Hematopoietic multipotent progenitor cell treated with erythropoietin and hydrocortisone succinate and interleukin-3 and kit ligand, for 6 days (in vitro differentiated cells): ENCODE data around the gene MT1M.

Experiments
- DNase-seq: peaks from one replicate; pipeline ENCODE4 v3.0.0-alpha.2; 2015

Gene MT1M

DNA sequence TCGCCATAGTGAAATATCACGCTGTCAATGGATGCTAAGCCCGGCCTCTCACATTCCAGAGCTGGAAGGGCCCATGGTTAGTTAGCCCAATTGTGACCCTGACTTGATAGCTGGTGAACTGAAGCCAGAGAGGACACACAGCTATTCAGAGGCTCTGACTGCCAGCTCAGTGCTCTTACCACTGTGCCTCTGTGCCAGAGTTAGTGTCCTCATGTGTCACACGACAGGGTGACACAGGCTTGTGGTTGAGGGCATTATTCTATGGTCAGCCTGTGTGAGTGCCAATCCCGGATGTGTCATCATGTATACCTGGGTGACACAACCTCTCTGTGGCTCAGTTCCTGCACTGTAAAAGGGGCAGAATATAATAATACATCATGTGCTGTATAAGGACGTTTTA is 47.4 kb downstream of the MT1M start:
- no peak for DNase-seq

DNA sequence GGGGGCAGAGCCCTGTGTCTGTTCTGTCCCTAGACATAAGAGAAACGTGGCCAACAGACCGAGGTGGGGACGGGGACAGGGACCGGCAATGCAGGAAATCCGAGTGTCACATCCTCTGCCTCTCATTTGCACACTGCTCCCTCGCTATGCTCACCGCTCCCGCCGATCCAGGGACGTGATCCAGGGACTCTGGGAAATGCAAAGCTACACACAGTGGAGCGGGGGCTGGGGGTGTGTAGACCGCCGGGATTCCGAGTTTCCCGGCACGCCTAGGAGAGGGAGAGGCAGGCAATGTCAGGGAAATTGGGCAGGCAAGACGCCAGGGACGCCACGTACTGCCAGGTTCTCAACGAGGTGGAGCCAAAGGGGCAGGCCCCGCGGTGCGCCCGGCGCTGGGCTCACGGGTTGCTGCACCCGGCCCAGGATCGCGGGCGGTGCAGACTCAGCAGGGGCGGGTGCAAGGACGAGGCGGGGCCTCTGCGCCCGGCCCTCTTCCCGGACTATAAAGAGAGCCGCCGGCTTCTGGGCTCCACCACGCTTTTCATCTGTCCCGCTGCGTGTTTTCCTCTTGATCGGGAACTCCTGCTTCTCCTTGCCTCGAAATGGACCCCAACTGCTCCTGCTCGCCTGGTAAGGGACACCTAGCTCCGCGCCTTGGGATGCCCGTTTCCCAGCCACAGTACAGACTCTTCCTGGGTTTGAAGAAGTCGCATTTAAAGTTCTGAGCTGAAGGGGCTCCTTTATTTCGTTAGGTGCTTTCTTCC is 49.7 kb downstream of the MT1M start, which contains the start of gene MT1X:
MT1X (plus strand) TSS at position 532 of the 764 bp plus-strand sequence; CDS start at position 603, 71 bp downstream.
- peak; percentile 95 for DNase-seq

DNA sequence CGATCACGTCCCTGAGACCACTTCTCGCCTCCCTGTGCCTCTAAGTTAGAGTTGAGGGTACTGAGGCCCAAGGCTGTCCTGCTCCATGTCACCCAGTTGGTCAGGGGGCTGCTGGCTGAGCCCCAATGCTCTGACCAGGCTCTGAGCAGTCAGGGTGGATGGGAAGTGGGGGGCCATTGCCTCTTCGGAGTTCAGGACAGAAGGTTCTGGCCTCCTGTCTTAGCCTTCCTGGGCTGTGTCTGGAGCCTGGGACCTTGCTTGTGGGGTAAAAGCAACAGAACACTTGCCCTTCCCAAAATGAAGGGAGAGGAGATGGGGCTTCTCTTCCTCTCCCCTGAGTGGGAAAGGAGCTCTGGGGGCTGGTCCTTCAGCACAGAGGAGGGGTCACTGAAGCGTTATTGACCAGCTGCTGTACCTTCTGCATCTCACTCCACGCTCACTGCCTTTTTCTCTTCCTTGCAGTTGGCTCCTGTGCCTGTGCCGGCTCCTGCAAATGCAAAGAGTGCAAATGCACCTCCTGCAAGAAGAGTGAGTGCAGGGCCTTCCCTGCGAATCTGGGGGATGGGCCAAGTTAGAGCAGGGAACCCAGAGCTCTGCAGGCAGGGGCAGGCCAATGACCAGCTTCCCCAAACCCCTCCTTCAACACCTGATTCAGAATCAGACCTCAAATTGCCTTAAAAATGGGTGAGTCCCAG is 50.4 kb downstream of the MT1M start:
- no peak for DNase-seq
